Retinal pigment epithelial cell (primary cell): Measurements from ENCODE around the gene RNF144B.

ENCODE experiments used
- DNase-seq: peaks from one replicate; pipeline ENCODE4 v3.0.0-alpha.2; 2010; ENCODE audit warnings: low read depth
- H3K4me3 ChIP-seq: 2 replicates; pipeline ENCODE4 v1.5.1; 2011; ENCODE audit warnings: mild to moderate bottlenecking, low read length, control low read depth, moderate library complexity
- TF ChIP-seq, protein P1 (sequence below): conservative IDR thresholded peaks from 2 replicates; pipeline ENCODE4 v1.5.1; 2011; ENCODE audit warnings: low read depth, low read length, control low read depth, inconsistent platforms

RNF144B gene

GRCh38 chr6:18497006-18497405, 109.9 kb downstream of the RNF144B start:
- no peak for DNase-seq
- H3K4me3 ChIP-seq, result no peak overlapping the region
- TF ChIP-seq, protein P1, sequence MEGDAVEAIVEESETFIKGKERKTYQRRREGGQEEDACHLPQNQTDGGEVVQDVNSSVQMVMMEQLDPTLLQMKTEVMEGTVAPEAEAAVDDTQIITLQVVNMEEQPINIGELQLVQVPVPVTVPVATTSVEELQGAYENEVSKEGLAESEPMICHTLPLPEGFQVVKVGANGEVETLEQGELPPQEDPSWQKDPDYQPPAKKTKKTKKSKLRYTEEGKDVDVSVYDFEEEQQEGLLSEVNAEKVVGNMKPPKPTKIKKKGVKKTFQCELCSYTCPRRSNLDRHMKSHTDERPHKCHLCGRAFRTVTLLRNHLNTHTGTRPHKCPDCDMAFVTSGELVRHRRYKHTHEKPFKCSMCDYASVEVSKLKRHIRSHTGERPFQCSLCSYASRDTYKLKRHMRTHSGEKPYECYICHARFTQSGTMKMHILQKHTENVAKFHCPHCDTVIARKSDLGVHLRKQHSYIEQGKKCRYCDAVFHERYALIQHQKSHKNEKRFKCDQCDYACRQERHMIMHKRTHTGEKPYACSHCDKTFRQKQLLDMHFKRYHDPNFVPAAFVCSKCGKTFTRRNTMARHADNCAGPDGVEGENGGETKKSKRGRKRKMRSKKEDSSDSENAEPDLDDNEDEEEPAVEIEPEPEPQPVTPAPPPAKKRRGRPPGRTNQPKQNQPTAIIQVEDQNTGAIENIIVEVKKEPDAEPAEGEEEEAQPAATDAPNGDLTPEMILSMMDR, result no peak

DNA sequence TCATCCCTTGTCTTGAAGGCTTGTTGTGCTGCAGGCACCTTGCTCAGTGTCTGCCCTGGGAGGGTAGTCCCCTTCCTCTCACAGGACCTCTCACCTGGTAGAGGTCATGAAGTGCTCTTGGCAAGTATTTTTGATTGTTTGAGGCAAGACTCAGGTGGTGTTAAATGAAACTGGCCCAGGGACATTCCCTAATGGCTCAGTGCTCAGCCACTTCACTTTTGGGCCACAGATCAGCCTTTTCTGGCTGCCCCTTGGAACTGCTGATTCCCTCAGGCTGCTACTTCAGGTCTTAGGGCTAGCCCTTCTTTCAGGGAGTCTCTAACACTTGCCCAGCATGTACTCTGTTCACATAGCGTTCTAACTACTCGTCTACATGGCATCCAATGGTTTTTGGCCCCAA, 111.3 kb downstream of the RNF144B start:
- H3K4me3 ChIP-seq, result no peak overlapping the region
- TF ChIP-seq, protein P1, result no peak
- no peak for DNase-seq

DNA sequence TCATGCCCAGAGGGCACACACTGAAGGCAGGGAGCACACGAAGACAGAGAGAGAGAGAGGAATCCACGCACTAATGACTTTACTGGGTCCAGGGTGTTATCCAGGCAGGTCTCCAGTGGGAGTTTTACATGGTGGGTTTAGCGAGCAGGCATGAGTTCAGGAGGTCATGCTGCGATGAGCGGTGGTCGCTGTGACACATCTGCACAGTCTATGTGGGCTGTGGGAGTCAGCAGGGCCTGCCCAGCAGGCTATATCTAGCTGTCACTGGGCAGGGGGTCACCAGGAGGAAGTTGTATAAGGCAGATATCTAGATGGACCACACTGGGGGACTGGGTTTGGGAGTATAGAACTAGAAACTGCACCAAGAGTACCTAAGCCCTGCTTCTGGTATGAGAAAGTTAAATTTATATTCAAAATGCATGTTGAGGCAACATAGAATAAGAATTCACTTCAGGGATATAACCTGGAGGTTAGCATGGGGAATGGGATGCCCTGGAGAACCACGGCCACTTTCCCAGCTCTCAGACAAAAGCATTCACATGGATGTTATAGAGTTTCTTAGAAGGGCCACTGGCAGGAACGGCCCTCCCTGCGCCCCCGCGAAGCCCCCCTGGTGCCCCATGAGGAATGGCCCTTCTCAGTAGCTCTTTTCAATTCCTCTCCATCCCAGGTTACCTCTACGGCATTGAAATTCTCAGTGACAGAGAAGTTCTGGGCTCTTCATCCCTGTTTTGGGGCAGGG, 113.9 kb downstream of the RNF144B start:
- DNase-seq, result no peak
- TF ChIP-seq, protein P1, result no peak
- H3K4me3 ChIP-seq, result no peak overlapping the region

DNA sequence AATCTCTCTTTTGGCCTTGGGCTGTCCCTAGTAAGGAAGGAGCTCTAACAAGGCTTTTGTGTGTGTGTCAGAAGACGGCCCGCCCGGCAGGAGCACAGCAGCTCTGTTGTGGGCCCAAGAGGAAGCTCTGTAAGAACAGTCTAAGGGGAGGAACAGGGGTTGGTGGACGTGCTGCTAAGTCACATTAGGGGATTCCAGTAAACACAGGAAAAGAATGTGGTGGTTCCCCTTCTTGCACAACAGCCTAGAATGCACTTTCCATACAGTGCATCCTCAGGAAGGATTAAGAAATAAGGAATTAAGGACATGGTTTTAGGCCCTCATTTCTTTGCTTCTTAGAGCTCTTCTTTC, 114.5 kb downstream of the RNF144B start:
- no peak for DNase-seq
- H3K4me3 ChIP-seq, result no peak overlapping the region
- TF ChIP-seq, protein P1, result no peak

- no peak overlapping the region for H3K4me3 ChIP-seq
- no peak for DNase-seq
- TF ChIP-seq, protein P1, result no peak
Measured at GRCh38 chr6:18503206-18503592, 116.0 kb downstream of the RNF144B start.

GRCh38 chr6:18503593-18504231, 116.6 kb downstream of the RNF144B start:
- TF ChIP-seq, protein P1, result peak; percentile 96
- DNase-seq, result no peak
- H3K4me3 ChIP-seq, result peak overlapping the region; percentile 29

GRCh38 chr6:18504232-18504596, 117.1 kb downstream of the RNF144B start:
- TF ChIP-seq, protein P1, result no peak
- no peak for DNase-seq
- H3K4me3 ChIP-seq, result no peak overlapping the region
